OCI-LY1 (cell line): Measurements from ENCODE around the gene AKT1S1.

Experiments
- CTCF ChIP-seq: fragments of 200-600 bp; sonication (generic), shearing (Covaris generic); IDR thresholded peaks from 2 replicates; pipeline ENCODE4 v1.5.1; 2017; ENCODE audit warnings: mild to moderate bottlenecking, antibody characterized with exemption, low read length, moderate library complexity, mixed read lengths
- EZH2 ChIP-seq: fragments of 200-600 bp; sonication (generic), shearing (Covaris generic); IDR thresholded peaks from 2 replicates; pipeline ENCODE4 v1.8.0; 2017; ENCODE audit warnings: borderline replicate concordance, mixed run types, mild to moderate bottlenecking, antibody characterized with exemption, low read length, moderate library complexity, mixed read lengths

DNA sequence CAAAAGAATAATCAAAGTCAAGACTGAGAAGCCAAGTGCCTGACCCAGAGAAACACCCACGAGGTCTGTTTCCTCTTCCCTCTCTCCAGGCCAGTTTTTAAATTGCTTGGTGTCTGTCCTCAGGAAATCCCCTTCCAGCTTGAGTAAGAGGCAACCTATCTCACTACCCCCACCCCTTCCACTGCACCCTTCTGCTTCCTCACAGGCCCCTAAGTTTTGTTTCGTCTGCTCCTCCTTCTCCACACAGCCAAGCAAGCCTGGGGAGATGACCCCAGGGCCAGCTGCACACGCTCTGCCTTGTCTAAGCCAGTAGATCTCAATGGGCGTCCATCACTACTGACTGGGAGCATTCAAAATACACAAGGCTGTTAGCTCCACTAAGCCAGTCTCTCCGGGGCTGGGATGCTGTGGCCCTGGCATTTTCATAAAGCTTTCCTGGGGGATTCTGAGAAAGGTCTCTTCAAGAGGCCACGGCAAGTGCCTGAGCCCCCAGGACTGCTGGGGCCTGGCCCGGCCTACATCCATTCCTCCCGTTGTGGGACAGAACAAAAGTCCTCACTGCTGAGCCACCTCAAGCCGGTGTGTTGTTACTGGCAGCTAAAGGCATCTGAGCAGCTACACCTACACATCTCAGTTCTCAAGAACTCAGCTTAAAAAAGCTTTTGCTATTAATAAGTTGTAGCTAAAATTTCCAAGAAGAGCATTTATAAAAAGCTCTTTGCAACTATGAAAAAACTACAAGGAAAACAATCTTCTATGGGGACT lies 34.4 kb upstream of the AKT1S1 start:
- TF ChIP-seq CTCF (no peak), EZH2 (no peak)
